Measurements from ENCODE around the gene NTRK3.

DNA sequence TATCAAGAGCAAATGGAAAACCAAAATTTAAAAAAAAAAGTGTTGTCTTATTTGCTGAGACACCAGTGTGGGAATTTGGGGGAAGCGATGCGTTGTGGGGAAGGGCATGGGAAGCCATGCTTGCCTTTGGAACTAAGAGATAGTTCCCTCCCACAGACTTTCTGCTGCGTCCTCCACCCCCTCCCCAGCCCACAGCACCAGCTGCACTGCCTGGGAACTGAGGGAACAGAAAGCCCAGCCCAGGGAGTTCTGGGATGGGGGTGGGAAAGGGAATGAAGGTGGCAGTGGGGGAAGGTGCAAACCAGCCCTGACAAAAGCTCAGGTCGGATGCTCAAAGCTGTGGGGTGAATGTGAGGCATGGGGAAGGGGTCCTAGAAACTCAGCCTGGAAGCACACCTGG is 8.1 kb upstream of the NTRK3 start:
- TF ChIP-seq, protein P1, sequence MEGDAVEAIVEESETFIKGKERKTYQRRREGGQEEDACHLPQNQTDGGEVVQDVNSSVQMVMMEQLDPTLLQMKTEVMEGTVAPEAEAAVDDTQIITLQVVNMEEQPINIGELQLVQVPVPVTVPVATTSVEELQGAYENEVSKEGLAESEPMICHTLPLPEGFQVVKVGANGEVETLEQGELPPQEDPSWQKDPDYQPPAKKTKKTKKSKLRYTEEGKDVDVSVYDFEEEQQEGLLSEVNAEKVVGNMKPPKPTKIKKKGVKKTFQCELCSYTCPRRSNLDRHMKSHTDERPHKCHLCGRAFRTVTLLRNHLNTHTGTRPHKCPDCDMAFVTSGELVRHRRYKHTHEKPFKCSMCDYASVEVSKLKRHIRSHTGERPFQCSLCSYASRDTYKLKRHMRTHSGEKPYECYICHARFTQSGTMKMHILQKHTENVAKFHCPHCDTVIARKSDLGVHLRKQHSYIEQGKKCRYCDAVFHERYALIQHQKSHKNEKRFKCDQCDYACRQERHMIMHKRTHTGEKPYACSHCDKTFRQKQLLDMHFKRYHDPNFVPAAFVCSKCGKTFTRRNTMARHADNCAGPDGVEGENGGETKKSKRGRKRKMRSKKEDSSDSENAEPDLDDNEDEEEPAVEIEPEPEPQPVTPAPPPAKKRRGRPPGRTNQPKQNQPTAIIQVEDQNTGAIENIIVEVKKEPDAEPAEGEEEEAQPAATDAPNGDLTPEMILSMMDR (optimal IDR thresholded peaks at IDR 0.05 in 1 of 3, IDR thresholded peaks at IDR 0.05 in 1 of 3, conservative IDR thresholded peaks at IDR 0.05 in 1 of 3; ENCODE audit: extremely low read depth in 1 of 3, insufficient read depth in 2 of 3, low read length in 3 of 3): no peak
- TF ChIP-seq EZH2 (IDR thresholded peaks at IDR 0.05; ENCODE audit: low read length): no peak
